ENCODE measurements around the gene BRK1. TPM values are rescaled to one million over a fixed set of nuclear protein-coding genes. Genes with fewer than 3 reads are reported as not detected.

The BRK1 gene
- total and polyA plus RNA-seq, 9 of the 15 experiments (the other 6 are each of a cell fraction or from before 2014, with no cell fraction given), result 105 to 634 (median 250) TPM

DNA sequence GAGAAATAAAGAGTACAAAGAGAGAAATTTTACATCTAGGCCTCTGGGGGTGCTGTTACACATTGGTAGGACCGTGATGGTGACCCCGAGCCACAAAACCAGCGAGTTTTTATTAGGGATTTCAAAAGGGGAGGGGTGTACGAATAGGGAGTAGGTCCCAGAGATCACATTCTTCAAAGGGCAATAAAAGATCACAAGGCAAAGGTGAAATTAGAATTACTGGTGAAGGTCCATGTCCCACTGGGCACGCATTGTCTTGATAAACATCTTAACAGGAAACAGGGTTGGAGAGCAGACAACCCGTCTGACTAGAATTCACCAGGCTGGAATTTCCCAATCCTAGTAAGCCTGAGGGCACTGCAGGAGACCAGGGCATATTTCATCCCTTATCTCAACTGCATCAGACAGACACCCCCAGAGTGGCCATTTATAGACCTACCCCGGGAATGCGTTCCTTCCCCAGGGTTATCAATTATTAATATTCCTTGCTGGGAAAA is 53.6 kb downstream of the BRK1 start (continued):
- TF ChIP-seq, protein P1, sequence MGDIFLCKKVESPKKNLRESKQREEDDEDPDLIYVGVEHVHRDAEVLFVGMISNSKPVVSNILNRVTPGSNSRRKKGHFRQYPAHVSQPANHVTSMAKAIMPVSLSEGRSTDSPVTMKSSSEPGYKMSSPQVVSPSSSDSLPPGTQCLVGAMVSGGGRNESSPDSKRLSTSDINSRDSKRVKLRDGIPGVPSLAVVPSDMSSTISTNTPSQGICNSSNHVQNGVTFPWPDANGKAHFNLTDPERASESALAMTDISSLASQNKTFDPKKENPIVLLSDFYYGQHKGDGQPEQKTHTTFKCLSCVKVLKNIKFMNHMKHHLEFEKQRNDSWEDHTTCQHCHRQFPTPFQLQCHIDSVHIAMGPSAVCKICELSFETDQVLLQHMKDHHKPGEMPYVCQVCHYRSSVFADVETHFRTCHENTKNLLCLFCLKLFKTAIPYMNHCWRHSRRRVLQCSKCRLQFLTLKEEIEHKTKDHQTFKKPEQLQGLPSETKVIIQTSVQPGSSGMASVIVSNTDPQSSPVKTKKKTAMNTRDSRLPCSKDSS (IDR thresholded peaks at IDR 0.05; ENCODE audit: low read depth, partially characterized antibody), result peak; percentile 94
- TF ChIP-seq KLF13 (tag; IDR thresholded peaks at IDR 0.05; ENCODE audit: borderline replicate concordance, low read depth) (no peak), TRIM24 (IDR thresholded peaks at IDR 0.05) (peak; percentile 51 to 68), MNT (conservative IDR thresholded peaks at IDR 0.05) (no peak), NFE2L1 (tag; IDR thresholded peaks at IDR 0.05; ENCODE audit: borderline replicate concordance, low read depth) (no peak), CBX5 (IDR thresholded peaks at IDR 0.05; ENCODE audit: borderline replicate concordance, low read depth) (peak; percentile 97), NKRF (IDR thresholded peaks at IDR 0.05; ENCODE audit: borderline replicate concordance) (no peak), SP1 (CRISPR knock-in tag; IDR thresholded peaks at IDR 0.05) (peak; percentile 43; the same call in 1 of the 2 replicates), MAZ (CRISPR knock-in tag; conservative IDR thresholded peaks at IDR 0.05 in 1 of 2, IDR thresholded peaks at IDR 0.05 in 1 of 2) (no peak), ZNF740 (CRISPR knock-in tag; IDR thresholded peaks at IDR 0.05) (no peak), ZNF740 (tag; IDR thresholded peaks at IDR 0.05) (no peak)
- TF ChIP-seq, protein P2, sequence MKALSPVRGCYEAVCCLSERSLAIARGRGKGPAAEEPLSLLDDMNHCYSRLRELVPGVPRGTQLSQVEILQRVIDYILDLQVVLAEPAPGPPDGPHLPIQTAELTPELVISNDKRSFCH (CRISPR knock-in tag; IDR thresholded peaks at IDR 0.05), result no peak
- TF ChIP-seq, protein P2 (tag; IDR thresholded peaks at IDR 0.05), result no peak
- TF ChIP-seq, protein P3, sequence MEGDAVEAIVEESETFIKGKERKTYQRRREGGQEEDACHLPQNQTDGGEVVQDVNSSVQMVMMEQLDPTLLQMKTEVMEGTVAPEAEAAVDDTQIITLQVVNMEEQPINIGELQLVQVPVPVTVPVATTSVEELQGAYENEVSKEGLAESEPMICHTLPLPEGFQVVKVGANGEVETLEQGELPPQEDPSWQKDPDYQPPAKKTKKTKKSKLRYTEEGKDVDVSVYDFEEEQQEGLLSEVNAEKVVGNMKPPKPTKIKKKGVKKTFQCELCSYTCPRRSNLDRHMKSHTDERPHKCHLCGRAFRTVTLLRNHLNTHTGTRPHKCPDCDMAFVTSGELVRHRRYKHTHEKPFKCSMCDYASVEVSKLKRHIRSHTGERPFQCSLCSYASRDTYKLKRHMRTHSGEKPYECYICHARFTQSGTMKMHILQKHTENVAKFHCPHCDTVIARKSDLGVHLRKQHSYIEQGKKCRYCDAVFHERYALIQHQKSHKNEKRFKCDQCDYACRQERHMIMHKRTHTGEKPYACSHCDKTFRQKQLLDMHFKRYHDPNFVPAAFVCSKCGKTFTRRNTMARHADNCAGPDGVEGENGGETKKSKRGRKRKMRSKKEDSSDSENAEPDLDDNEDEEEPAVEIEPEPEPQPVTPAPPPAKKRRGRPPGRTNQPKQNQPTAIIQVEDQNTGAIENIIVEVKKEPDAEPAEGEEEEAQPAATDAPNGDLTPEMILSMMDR (IDR thresholded peaks at IDR 0.05 in 2 of 3, conservative IDR thresholded peaks at IDR 0.05 in 1 of 3; ENCODE audit: insufficient read depth in 2 of 3, low read depth in 1 of 3, low read length in 3 of 3), result peak in 1 of 3 experiments; percentile 26; a peak in 2 of 6 replicates
- TF ChIP-seq, protein P4, sequence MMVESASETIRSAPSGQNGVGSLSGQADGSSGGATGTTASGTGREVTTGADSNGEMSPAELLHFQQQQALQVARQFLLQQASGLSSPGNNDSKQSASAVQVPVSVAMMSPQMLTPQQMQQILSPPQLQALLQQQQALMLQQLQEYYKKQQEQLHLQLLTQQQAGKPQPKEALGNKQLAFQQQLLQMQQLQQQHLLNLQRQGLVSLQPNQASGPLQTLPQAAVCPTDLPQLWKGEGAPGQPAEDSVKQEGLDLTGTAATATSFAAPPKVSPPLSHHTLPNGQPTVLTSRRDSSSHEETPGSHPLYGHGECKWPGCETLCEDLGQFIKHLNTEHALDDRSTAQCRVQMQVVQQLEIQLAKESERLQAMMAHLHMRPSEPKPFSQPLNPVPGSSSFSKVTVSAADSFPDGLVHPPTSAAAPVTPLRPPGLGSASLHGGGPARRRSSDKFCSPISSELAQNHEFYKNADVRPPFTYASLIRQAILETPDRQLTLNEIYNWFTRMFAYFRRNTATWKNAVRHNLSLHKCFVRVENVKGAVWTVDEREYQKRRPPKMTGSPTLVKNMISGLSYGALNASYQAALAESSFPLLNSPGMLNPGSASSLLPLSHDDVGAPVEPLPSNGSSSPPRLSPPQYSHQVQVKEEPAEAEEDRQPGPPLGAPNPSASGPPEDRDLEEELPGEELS (CRISPR knock-in tag; IDR thresholded peaks at IDR 0.05; ENCODE audit: borderline replicate concordance), result no peak

All from K562 (cell line).